WERI-Rb-1 (cell line): ENCODE measurements around the gene GPX4.

Experiments
- DNase-seq: peaks from one replicate; pipeline ENCODE4 v3.0.0-alpha.2; 2020
- H3K27ac ChIP-seq: fragments of 250-450 bp; sonication (Bioruptor Pico); 2 replicates; pipeline ENCODE4 v1.5.1; 2020; ENCODE audit warnings: mild to moderate bottlenecking, moderate library complexity
- H3K27me3 ChIP-seq: fragments of 250-450 bp; sonication (Bioruptor Pico); 2 replicates; pipeline ENCODE4 v1.5.1; 2021; ENCODE audit warnings: mild to moderate bottlenecking, low read depth, moderate library complexity; ENCODE audit not compliant: insufficient read depth, severe bottlenecking
- H3K36me3 ChIP-seq: fragments of 250-450 bp; sonication (Bioruptor Pico); 2 replicates; pipeline ENCODE4 v1.5.1; 2020; ENCODE audit warnings: mild to moderate bottlenecking, moderate library complexity
- H3K4me3 ChIP-seq: 2 replicates; pipeline ENCODE4 v1.5.1; 2011; ENCODE audit warnings: low read depth, mild to moderate bottlenecking, control low read depth, low read length
- H3K9me3 ChIP-seq: fragments of 250-450 bp; sonication (Bioruptor Pico); 2 replicates; pipeline ENCODE4 v1.5.1; 2021; ENCODE audit warnings: mild to moderate bottlenecking, moderate library complexity; ENCODE audit not compliant: severe bottlenecking
- TF ChIP-seq, protein P1 (sequence below): IDR thresholded peaks from 2 replicates; pipeline ENCODE4 v1.5.1; 2011; ENCODE audit warnings: low read depth, mild to moderate bottlenecking, control low read depth, inconsistent platforms, low read length

Gene GPX4

DNA sequence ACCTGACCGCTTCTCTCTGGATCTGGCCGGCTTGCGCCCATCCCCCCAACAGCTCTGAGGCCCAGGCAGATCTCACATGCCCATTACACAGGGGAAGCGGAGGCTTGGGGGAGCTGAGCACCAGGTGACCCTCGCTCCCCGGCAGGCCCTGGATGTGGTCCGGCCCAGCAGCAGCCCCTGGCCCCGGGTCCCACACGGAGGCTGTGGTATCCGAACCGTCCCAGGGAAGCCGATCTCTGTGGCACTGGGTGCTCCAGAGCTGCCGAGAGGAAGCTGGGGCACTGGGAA is 42.6 kb downstream of the GPX4 start:
- peak; percentile 27 for DNase-seq
- Histone ChIP-seq H3K4me3 (no peak overlapping the region), H3K27me3 (no peaks in the 10 kb centered on the region), H3K27ac (peak overlapping the region; percentile 10; the same call in 1 of the 2 replicates), H3K9me3 (no peaks in the 10 kb centered on the region), H3K36me3 (peaks cover 9% of the 10 kb centered on the region)
- TF ChIP-seq, protein P1, sequence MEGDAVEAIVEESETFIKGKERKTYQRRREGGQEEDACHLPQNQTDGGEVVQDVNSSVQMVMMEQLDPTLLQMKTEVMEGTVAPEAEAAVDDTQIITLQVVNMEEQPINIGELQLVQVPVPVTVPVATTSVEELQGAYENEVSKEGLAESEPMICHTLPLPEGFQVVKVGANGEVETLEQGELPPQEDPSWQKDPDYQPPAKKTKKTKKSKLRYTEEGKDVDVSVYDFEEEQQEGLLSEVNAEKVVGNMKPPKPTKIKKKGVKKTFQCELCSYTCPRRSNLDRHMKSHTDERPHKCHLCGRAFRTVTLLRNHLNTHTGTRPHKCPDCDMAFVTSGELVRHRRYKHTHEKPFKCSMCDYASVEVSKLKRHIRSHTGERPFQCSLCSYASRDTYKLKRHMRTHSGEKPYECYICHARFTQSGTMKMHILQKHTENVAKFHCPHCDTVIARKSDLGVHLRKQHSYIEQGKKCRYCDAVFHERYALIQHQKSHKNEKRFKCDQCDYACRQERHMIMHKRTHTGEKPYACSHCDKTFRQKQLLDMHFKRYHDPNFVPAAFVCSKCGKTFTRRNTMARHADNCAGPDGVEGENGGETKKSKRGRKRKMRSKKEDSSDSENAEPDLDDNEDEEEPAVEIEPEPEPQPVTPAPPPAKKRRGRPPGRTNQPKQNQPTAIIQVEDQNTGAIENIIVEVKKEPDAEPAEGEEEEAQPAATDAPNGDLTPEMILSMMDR: no peak

DNA sequence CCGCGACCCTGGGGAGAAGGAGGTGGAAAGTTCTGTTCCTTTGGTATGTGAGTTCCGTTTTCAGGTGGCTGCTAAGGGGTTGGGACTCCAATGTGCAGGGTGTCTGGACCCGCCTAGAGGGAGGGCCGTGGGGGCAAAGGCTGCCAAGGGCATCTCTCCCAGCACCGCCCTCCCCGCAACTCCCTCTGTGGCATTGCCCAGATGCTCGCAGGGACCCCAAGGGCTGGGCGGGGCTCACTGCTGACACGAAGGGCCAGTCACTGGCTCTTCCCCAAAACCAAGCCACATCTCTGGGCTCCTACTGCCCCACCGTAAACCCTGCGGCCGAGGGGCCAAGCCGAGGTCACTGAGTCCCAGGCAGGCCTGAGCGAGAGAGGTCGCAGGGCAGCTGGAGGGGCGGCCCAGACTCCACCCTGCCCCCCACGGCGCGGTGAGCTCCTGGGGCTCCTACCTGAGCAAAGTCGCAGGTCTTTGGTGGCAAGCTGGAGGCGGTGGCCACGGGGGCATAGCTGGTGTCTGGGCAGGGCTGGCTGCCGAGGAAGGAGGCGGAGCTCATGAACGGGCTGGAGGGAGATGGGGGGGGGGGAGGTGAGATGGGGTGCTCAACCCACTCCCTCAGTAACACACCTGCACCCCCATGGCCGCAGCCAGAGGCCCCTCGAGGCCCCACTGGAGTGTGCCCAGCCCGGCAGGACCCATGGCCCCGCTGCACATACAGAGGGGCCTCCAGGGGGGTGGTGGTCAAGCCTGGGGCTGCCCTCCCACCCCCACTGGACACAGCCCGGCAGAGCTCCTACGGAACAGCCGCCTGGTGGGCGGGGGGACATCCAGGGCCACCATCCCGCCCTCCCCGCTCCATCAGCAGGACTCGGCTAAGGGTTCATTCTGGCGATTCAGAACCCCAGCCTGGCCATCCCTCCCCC is 43.3 kb downstream of the GPX4 start:
- no peak overlapping the region for H3K27ac ChIP-seq
- peaks cover 16% of the 10 kb centered on the region for H3K36me3 ChIP-seq
- no peak overlapping the region for H3K4me3 ChIP-seq
- DNase-seq: no peak
- TF ChIP-seq, protein P1: no peak
- no peaks in the 10 kb centered on the region for H3K27me3 ChIP-seq
- no peaks in the 10 kb centered on the region for H3K9me3 ChIP-seq

DNA sequence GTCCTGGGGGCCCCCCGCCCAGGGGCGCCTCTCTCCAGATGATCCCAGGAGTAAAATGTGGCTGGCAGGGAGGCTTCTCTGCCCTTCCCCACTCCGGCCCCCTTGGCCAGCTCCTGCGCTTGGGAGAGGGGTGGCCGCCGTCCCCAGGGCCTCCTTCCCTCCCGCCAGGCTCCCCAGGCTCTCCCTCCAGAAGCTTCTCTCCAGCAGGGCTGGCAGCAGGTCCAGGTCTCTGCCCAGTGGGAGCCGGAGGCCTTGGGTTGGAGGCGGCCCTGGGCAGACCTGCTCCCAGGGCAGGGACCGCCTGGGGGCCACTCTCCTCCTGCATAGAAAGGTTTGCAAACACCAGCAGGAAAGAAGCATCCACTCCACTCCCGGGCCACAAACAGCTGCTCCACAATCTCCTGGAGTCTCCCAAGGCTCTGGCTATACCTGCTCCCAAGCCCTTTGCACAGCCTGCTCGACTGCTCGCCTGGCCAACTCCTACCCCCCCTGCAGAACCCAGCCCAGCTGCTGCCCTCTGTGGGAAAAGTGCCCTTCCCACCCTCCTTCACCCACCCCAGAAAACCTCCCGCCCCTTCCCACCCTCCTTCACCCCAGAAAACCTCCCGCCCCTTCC is 44.2 kb downstream of the GPX4 start:
- TF ChIP-seq, protein P1: no peak
- no peak overlapping the region for H3K27ac ChIP-seq
- H3K27me3 ChIP-seq: no peaks in the 10 kb centered on the region
- H3K9me3 ChIP-seq: no peaks in the 10 kb centered on the region
- peaks cover 19% of the 10 kb centered on the region for H3K36me3 ChIP-seq
- no peak for DNase-seq
- H3K4me3 ChIP-seq: no peak overlapping the region

DNA sequence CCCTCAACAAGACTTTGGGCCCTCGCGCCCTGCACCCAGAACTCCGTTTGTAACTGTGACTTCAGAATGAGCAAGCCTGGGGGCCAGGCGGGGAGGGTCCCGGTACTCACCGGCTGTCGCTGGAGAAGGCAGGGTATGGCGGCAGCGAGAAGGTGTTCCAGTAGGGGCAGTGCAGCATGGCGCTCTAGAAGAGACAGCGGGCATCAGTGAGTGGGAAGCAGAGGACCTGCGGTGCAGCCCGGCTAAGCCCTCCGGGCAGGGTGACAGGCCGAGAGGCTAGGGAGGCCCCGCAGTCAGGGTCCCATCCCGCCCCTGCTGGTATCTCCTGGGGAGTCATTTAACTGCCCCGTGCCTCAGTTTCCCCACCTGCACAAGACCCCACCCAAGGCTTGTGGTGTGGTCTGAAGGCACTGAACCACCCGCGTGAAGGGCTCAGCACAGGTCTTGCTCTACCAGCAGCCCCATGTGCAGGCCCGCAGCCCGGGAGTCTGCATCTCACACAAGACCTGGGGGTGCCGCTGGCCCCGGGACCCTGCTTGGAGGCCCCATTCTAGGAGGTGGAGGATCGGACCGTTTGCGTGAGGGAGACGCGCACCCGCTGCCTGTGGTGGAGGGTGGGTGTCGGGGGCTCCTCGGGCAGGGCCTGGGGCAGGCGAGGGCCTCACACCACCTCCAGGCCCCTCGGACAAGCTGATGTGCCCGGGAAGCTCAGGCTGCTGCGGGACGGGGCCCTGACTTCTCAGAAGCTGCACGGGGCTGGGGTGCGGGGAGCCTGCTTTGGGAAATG is 45.7 kb downstream of the GPX4 start:
- no peaks in the 10 kb centered on the region for H3K9me3 ChIP-seq
- no peak overlapping the region for H3K4me3 ChIP-seq
- H3K27ac ChIP-seq: no peak overlapping the region
- TF ChIP-seq, protein P1: no peak
- peaks cover 22% of the 10 kb centered on the region for H3K36me3 ChIP-seq
- no peak for DNase-seq
- no peaks in the 10 kb centered on the region for H3K27me3 ChIP-seq

DNA sequence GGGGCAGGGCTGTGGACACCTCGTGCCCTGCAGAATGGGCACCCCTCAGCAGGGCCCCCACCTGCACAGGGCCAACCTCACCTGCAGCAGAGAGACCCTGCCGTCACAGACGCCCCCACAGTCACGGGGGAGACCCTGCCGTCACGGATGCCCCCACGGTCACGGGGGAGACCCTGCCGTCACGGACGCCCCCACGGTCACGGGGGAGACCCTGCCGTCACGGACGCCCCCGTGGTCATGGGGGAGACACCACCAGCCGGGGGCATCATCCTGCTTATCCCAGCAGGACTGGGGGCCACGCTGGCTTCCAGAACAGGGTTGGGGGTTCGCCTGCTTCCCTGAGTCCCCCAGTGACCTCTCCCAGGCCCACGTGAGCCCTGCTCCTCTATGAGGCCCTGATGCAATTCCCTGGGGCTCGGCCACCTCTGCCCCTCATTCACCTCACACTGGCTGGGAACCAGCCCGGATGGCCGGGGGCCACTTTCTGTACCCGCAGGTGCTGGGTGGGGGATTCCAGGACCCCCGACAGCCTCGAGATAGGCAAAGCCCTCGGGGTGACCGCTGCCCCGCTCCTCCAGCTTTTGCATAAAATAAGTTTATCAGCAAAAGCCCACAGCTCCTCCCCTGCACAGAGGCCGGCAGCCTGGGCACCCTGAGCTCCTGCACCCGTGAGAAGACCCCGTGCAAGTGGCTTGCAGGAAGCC is 46.7 kb downstream of the GPX4 start:
- Histone ChIP-seq H3K27me3 (no peaks in the 10 kb centered on the region), H3K4me3 (no peak overlapping the region), H3K9me3 (no peaks in the 10 kb centered on the region), H3K27ac (no peak overlapping the region), H3K36me3 (peaks cover 22% of the 10 kb centered on the region)
- TF ChIP-seq, protein P1: no peak
- DNase-seq: no peak
